Measurements from ENCODE around the gene BICD2. TPM values are rescaled to one million over a fixed set of nuclear protein-coding genes. Genes with fewer than 3 reads are reported as not detected.

The BICD2 gene
- total and polyA plus RNA-seq, 2 of the 13 experiments (the other 11 are each of a cell fraction or from before 2014, with no cell fraction given): 5.1 to 17.4 TPM

- no peak for TF ChIP-seq E2F2 (CRISPR knock-in tag; IDR thresholded peaks at IDR 0.05; ENCODE audit: borderline replicate concordance)
- no peak for TF ChIP-seq ZNF576 (CRISPR knock-in tag; IDR thresholded peaks at IDR 0.05)
- TF ChIP-seq ZNF501 (CRISPR knock-in tag; IDR thresholded peaks at IDR 0.05): no peak; the same call in 1 of the 2 replicates
- TF ChIP-seq GATA4 (IDR thresholded peaks at IDR 0.05; ENCODE audit: borderline replicate concordance, low read depth): no peak
- peak; percentile 93 for TF ChIP-seq POLR2G (IDR thresholded peaks at IDR 0.05; ENCODE audit: low read depth, low read length)
- peak; percentile 42; the same call in 1 of the 2 replicates for TF ChIP-seq ARNTL (CRISPR knock-in tag; IDR thresholded peaks at IDR 0.05)
- no peak for TF ChIP-seq TCF7 (IDR thresholded peaks at IDR 0.05; ENCODE audit: low read depth)
- 0 out of 2 replicates have a peak, but pooled peaks have one; percentile 39 for TF ChIP-seq CHD2 (IDR thresholded peaks at IDR 0.05; ENCODE audit: low read depth, low read length)
- TF ChIP-seq ZNF543 (CRISPR knock-in tag; IDR thresholded peaks at IDR 0.05): peak; percentile 80
- TF ChIP-seq U2AF1 (optimal IDR thresholded peaks at IDR 0.05; ENCODE audit: low read depth, low read length): peak; percentile 86
- TF ChIP-seq BCLAF1 (IDR thresholded peaks at IDR 0.05): no peak
- no peak for TF ChIP-seq MAFF (IDR thresholded peaks at IDR 0.05; ENCODE audit: low read depth, low read length)
- TF ChIP-seq ZKSCAN1 (IDR thresholded peaks at IDR 0.05; ENCODE audit: low read length): no peak
- no peak for TF ChIP-seq LBX2 (CRISPR knock-in tag; IDR thresholded peaks at IDR 0.05; ENCODE audit: borderline replicate concordance)
- no peak for TF ChIP-seq ZNF382 (CRISPR knock-in tag; IDR thresholded peaks at IDR 0.05; ENCODE audit: borderline replicate concordance)
- 0 out of 2 replicates have a peak, but pooled peaks have one; percentile 21 for TF ChIP-seq ESRRA (CRISPR knock-in tag; IDR thresholded peaks at IDR 0.05; ENCODE audit: low read depth)
- no peak for TF ChIP-seq ZBTB46 (CRISPR knock-in tag; IDR thresholded peaks at IDR 0.05; ENCODE audit: borderline replicate concordance)
- peak; percentile 83 for TF ChIP-seq ZFX (CRISPR knock-in tag; IDR thresholded peaks at IDR 0.05; ENCODE audit: low read depth)
- TF ChIP-seq HCFC1 (IDR thresholded peaks at IDR 0.05; ENCODE audit: low read depth, low read length): peak; percentile 80
- TF ChIP-seq POGK (CRISPR knock-in tag; conservative IDR thresholded peaks at IDR 0.05): peak; percentile 81; the same call in 1 of the 2 replicates
Observed at GRCh38 chr9:92669890-92670708, 94.5 kb downstream of the BICD2 start, which contains the start of gene IPPK (continued).

Measured in HepG2 (cell line).